ENCODE data around the gene FLYWCH2. TPM values are rescaled to one million over a fixed set of nuclear protein-coding genes. Genes with fewer than 3 reads are reported as not detected.

The FLYWCH2 gene
- total and polyA plus RNA-seq, 2 of the 8 experiments (the other 6 are each of a cell fraction or from before 2014, with no cell fraction given) = 16.4 to 30.7 TPM

DNA sequence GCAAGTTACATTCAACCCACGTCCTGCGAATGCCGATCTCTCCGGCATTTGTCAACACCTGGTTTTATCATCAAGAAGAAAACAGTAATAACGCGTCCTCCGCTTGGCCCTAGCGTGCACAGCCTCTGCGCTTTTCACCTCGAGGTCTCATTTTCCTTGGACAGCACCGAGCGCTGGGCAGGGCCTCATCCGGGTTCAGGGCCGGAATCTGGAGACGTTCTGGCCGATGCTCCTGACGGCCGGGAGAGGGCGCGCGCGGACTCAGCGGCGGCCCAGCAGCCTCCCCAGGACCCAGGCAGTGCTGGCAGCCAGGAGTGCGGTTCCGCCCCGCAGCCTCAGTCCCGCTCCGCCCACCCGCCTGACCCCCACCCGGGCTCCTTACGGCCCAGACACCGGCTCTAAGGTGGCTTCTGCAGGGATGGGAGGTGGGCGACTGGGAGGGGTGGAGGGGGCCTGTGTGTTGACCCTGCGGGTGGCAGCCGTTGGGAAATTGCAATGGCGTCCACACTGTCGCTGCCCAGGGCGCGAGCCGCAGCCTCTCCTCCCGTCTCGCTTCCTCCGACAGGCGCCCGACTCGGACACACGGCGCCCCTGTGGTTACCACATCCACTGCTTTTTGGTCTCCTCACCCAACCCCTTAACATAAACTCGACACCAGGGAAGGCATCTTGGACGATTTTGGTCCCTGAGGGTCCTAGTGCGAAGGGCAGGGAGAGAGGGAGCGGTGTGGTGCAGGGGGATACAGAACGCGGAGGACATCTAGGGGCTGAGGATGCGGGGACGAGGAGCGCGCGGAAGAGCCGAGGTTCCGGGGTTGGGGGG is 21.3 kb downstream of the FLYWCH2 start:
- Histone ChIP-seq H3K79me2 (ENCODE audit: control insufficient read depth in 1 of 2, insufficient read depth in 2 of 2, low read length in 2 of 2) (no peaks in the 10 kb centered on the region), H2BK15ac (ENCODE audit: low read length) (peak overlapping the region; percentile 77; the same call in 1 of the 2 replicates), H2AK5ac (ENCODE audit: low read depth, low read length) (no peak overlapping the region), H3K36me3 (ENCODE audit: control insufficient read depth in 2 of 4, insufficient read depth in 4 of 4, low read length in 3 of 4) (no peaks in the 10 kb centered on the region), H3K79me1 (ENCODE audit: low read depth, low read length) (no peaks in the 10 kb centered on the region), H2BK5ac (ENCODE audit: low read depth, low read length) (no peak overlapping the region), H4K91ac (replicated peaks; ENCODE audit: insufficient read length, low read length) (peak overlapping the region; percentile 55), H2BK120ac (replicated peaks; ENCODE audit: low read depth, low read length) (no peak overlapping the region), H3K27me3 (replicated peaks in 1 of 4; ENCODE audit: control insufficient read depth in 3 of 4, extremely low read depth in 1 of 4, insufficient read depth in 3 of 4, low read length in 3 of 4) (no peaks in the 10 kb centered on the region), H4K20me1 (replicated peaks in 1 of 2; ENCODE audit: control insufficient read depth in 1 of 2, insufficient read depth in 2 of 2, low read length in 2 of 2) (no peaks in the 10 kb centered on the region), H3K9ac (replicated peaks in 1 of 4; ENCODE audit: extremely low read depth in 1 of 4, low read depth in 3 of 4, low read length in 3 of 4) (peak overlapping the region; percentile 48 to 83 (median 73); a peak in 6 of 7 replicates), H3K23me2 (ENCODE audit: low read depth, low read length) (peaks cover 4% of the 10 kb centered on the region; the same call in 1 of the 2 replicates), H3K4me2 (ENCODE audit: insufficient read depth in 1 of 2, low read depth in 2 of 2, low read length in 2 of 2) (peak overlapping the region; percentile 58 to 89), H3K9me3 (ENCODE audit: insufficient read depth in 2 of 2, low read depth in 1 of 2, low read length in 1 of 2) (no peaks in the 10 kb centered on the region), H2BK20ac (ENCODE audit: low read length) (no peak overlapping the region), H3K27ac (ENCODE audit: low read depth, low read length) (peak overlapping the region; percentile 63; the same call in 1 of the 2 replicates), H3K4me3 (ENCODE audit: extremely low read depth in 1 of 4, insufficient read depth in 2 of 4, low read depth in 3 of 4, low read length in 4 of 4) (peak overlapping the region; percentile 56 to 85 (median 70)), H3K23ac (ENCODE audit: insufficient read length) (no peak overlapping the region), H2AFZ (ENCODE audit: low read length) (peak overlapping the region; percentile 47; the same call in 1 of the 2 replicates), H4K8ac (ENCODE audit: extremely low read depth, insufficient read depth, low read length) (peak overlapping the region; percentile 85), H3K4ac (replicated peaks; ENCODE audit: insufficient read length, low read depth, low read length) (peak overlapping the region; percentile 1), H4K5ac (ENCODE audit: insufficient read length, low read depth, low read length) (peak overlapping the region; percentile 73), H2BK12ac (ENCODE audit: low read depth, low read length) (no peak overlapping the region; the same call in 1 of the 2 replicates), H3K18ac (ENCODE audit: extremely low read depth, low read length) (peak overlapping the region; percentile 7; the same call in 1 of the 2 replicates), H3K56ac (replicated peaks; ENCODE audit: insufficient read length, low read depth, low read length) (peak overlapping the region; percentile 0), H3K14ac (ENCODE audit: insufficient read length) (no peak overlapping the region), H3K4me1 (replicated peaks in 1 of 4; ENCODE audit: control insufficient read depth in 3 of 4, insufficient read depth in 4 of 4, low read length in 3 of 4) (peaks cover 0 to 2% (median 0%) of the 10 kb centered on the region in 4 experiments; a peak in 2 of 7 replicates)
- FAIRE-seq (no peak), DNase-seq (ENCODE audit: low read depth in 1 of 2, low spot score in 2 of 2) (peak in 1 of 2 experiments; percentile 90)
- POLR2A ChIA-PET (ENCODE audit: partially characterized antibody) = no interaction called here
- CTCF ChIA-PET (ENCODE audit: partially characterized antibody) = interaction anchor here (0.9 to 2.8 kb wide), 3 partner anchors 15 to 23 kb away, joined by 3 to 13 read pairs (median 5); no protein-coding TSS in a partner anchor
- 8% methylated on average over 40 of the region's 62 CpGs; no CpG with 5 or more reads in 1 of the 2 experiments for WGBS, 2 experiments (ENCODE audit: extremely low coverage in 1 of 2, insufficient coverage in 1 of 2, insufficient read length in 1 of 2, insufficient replicate concordance in 2 of 2, low coverage in 1 of 2, low lambda C conversion rate in 2 of 2, missing lambda C conversion rate in 1 of 2)
- TF ChIP-seq CREB1 (IDR thresholded peaks at IDR 0.05) (peak; percentile 54; the same call in 1 of the 2 replicates), TEAD4 (IDR thresholded peaks at IDR 0.05; ENCODE audit: low read depth, low read length) (peak; percentile 69), RAD21 (IDR thresholded peaks at IDR 0.05 in 1 of 2, conservative IDR thresholded peaks at IDR 0.05 in 1 of 2; ENCODE audit: low read depth in 2 of 2, low read length in 2 of 2) (peak; percentile 40 to 57; a peak in 3 of 4 replicates), SIN3A (conservative IDR thresholded peaks at IDR 0.05 in 1 of 2, IDR thresholded peaks at IDR 0.05 in 1 of 2; ENCODE audit: low read depth in 1 of 2, low read length in 2 of 2) (peak in 1 of 2 experiments; percentile 51; a peak in 2 of 4 replicates), ZNF274 (IDR thresholded peaks at IDR 0.05; ENCODE audit: borderline replicate concordance, extremely low read depth, low read length) (no peak), CTBP2 (IDR thresholded peaks at IDR 0.05; ENCODE audit: borderline replicate concordance, insufficient read depth, insufficient read length, low read length) (no peak), CBX8 (IDR thresholded peaks at IDR 0.05; ENCODE audit: borderline replicate concordance, low read depth, low read length) (no peak)
